DOHH2 (cell line): ENCODE results near the gene CTDP1.

ENCODE experiments used
- H3F3A ChIP-seq: fragments of 200-600 bp; sonication (generic), shearing (Covaris generic); 2 replicates; pipeline ENCODE4 v1.6.0; 2016; ENCODE audit warnings: antibody characterized with exemption, mild to moderate bottlenecking; ENCODE audit not compliant: control insufficient read depth, insufficient read depth
- H3K27ac ChIP-seq: fragments of 200-600 bp; sonication (generic); 2 replicates; pipeline ENCODE4 v1.5.1; 2014; ENCODE audit warnings: low read depth, mild to moderate bottlenecking, low read length, moderate library complexity
- H3K27me3 ChIP-seq: fragments of 200-600 bp; sonication (generic); 2 replicates; pipeline ENCODE4 v1.6.1; 2014; ENCODE audit warnings: mild to moderate bottlenecking, low read length, mixed read lengths; ENCODE audit not compliant: control insufficient read depth
- H3K36me3 ChIP-seq: fragments of 200-600 bp; sonication (generic); 2 replicates; pipeline ENCODE4 v1.6.1; 2014; ENCODE audit warnings: mild to moderate bottlenecking, low read length, moderate library complexity, mixed read lengths; ENCODE audit not compliant: control insufficient read depth
- H3K4me1 ChIP-seq: fragments of 200-600 bp; sonication (generic); 2 replicates; pipeline ENCODE4 v1.6.1; 2014; ENCODE audit warnings: mild to moderate bottlenecking, low read length, mixed read lengths; ENCODE audit not compliant: control insufficient read depth
- H3K4me2 ChIP-seq: fragments of 200-600 bp; sonication (generic); 2 replicates; pipeline ENCODE4 v1.6.0; 2014; ENCODE audit warnings: mild to moderate bottlenecking, low read length, moderate library complexity
- H3K4me3 ChIP-seq: fragments of 200-600 bp; sonication (generic); 2 replicates; pipeline ENCODE4 v1.5.1; 2014; ENCODE audit warnings: mild to moderate bottlenecking, low read length, mixed read lengths
- H3K79me2 ChIP-seq: fragments of 200-600 bp; sonication (generic); 2 replicates; pipeline ENCODE4 v1.6.1; 2014; ENCODE audit warnings: mild to moderate bottlenecking, low read length, mixed read lengths; ENCODE audit not compliant: control insufficient read depth
- H3K9me2 ChIP-seq: fragments of 200-600 bp; sonication (generic); replicated peaks from 2 replicates; pipeline ENCODE4 v1.6.1; 2014; ENCODE audit warnings: mild to moderate bottlenecking, low read length, mixed read lengths; ENCODE audit not compliant: control insufficient read depth
- H3K9me3 ChIP-seq: fragments of 200-600 bp; sonication (generic); 2 replicates; pipeline ENCODE4 v1.6.1; 2014; ENCODE audit warnings: antibody characterized with exemption, low read length, mixed read lengths; ENCODE audit not compliant: control insufficient read depth, insufficient read depth
- H4K20me1 ChIP-seq: fragments of 200-600 bp; sonication (generic); 2 replicates; pipeline ENCODE4 v1.6.0; 2014; ENCODE audit warnings: low read depth, mild to moderate bottlenecking, antibody characterized with exemption, low read length, moderate library complexity; ENCODE audit not compliant: control insufficient read depth, insufficient read depth
- CTCF ChIP-seq: fragments of 200-600 bp; sonication (generic); IDR thresholded peaks from one replicate; pipeline ENCODE4 v1.5.1; 2014; ENCODE audit warnings: antibody characterized with exemption, mild to moderate bottlenecking, low read depth, low read length; ENCODE audit not compliant: poor library complexity, severe bottlenecking
- EZH2phosphoT487 ChIP-seq: fragments of 200-600 bp; sonication (generic); IDR thresholded peaks from 2 replicates; pipeline ENCODE4 v1.6.1; 2017; ENCODE audit warnings: borderline replicate concordance, mild to moderate bottlenecking, antibody characterized with exemption, low read length, moderate library complexity, mixed read lengths

The CTDP1 gene

GRCh38 chr18:79640875-79641274 is 38.7 kb upstream of the CTDP1 start:
- H3K27me3 ChIP-seq = peaks cover 17% of the 10 kb centered on the region
- H3K4me3 ChIP-seq = no peak overlapping the region
- H3K4me1 ChIP-seq = peaks cover 11% of the 10 kb centered on the region
- TF ChIP-seq CTCF = no peak
- no peak for TF ChIP-seq EZH2phosphoT487
- H3K36me3 ChIP-seq = no peaks in the 10 kb centered on the region
- no peaks in the 10 kb centered on the region for H3K79me2 ChIP-seq
- H3K4me2 ChIP-seq = no peak overlapping the region
- no peak overlapping the region for H3K27ac ChIP-seq
- H3K9me3 ChIP-seq = no peaks in the 10 kb centered on the region
- H3F3A ChIP-seq = no peaks in the 10 kb centered on the region
- H4K20me1 ChIP-seq = no peaks in the 10 kb centered on the region
- no peaks in the 10 kb centered on the region for H3K9me2 ChIP-seq

- Histone ChIP-seq H3K27ac (no peak overlapping the region), H3K27me3 (peaks cover 19% of the 10 kb centered on the region), H3K9me3 (no peaks in the 10 kb centered on the region), H3K4me2 (no peak overlapping the region), H3K79me2 (no peaks in the 10 kb centered on the region), H3K4me3 (no peak overlapping the region), H3K36me3 (no peaks in the 10 kb centered on the region), H3K4me1 (peaks cover 11% of the 10 kb centered on the region), H3F3A (no peaks in the 10 kb centered on the region), H3K9me2 (no peaks in the 10 kb centered on the region), H4K20me1 (no peaks in the 10 kb centered on the region)
- TF ChIP-seq EZH2phosphoT487 (no peak), CTCF (no peak)
These were observed 37.7 kb upstream of the CTDP1 start for GRCh38 chr18:79641722-79642497.

- Histone ChIP-seq H3K4me1 (peaks cover 11% of the 10 kb centered on the region), H3K36me3 (no peaks in the 10 kb centered on the region), H3K79me2 (no peaks in the 10 kb centered on the region), H3F3A (no peaks in the 10 kb centered on the region), H3K9me3 (no peaks in the 10 kb centered on the region), H3K27ac (no peak overlapping the region), H3K27me3 (peaks cover 19% of the 10 kb centered on the region), H3K9me2 (no peaks in the 10 kb centered on the region), H4K20me1 (no peaks in the 10 kb centered on the region), H3K4me3 (no peak overlapping the region), H3K4me2 (no peak overlapping the region)
- TF ChIP-seq CTCF = no peak
- TF ChIP-seq EZH2phosphoT487 = no peak
These were observed 37.0 kb upstream of the CTDP1 start for GRCh38 chr18:79642626-79643025.
